Measurements from ENCODE around the gene STK32B. TPM values are rescaled to one million over a fixed set of nuclear protein-coding genes. Genes with fewer than 3 reads are reported as not detected.

The STK32B gene
- total and polyA plus RNA-seq, 2 experiments from 2014 or later = 0.71 to 2.3 TPM

GRCh38 chr4:5376015-5376414 lies 324.7 kb downstream of the STK32B start:
- H3K4me1 Mint-ChIP-seq = no peaks in the 10 kb centered on the region
- Histone ChIP-seq H3K36me3 (ENCODE audit: insufficient read depth) (no peaks in the 10 kb centered on the region; the same call in 1 of the 2 replicates), H3K9me2 (ENCODE audit: insufficient read depth) (no peaks in the 10 kb centered on the region), H3K27ac (ENCODE audit: low read depth) (no peak overlapping the region), H3K79me2 (replicated peaks; ENCODE audit: insufficient read depth) (no peaks in the 10 kb centered on the region), H3K27me3 (ENCODE audit: insufficient read depth) (no peaks in the 10 kb centered on the region), H3K4me1 (ENCODE audit: insufficient read depth) (no peaks in the 10 kb centered on the region), H4K20me1 (replicated peaks; ENCODE audit: insufficient read depth) (no peaks in the 10 kb centered on the region), H3K4me2 (no peak overlapping the region), H2AFZ (no peak overlapping the region), H3K4me3 (no peak overlapping the region), H3F3A (replicated peaks; ENCODE audit: low read depth) (no peaks in the 10 kb centered on the region)
- TF ChIP-seq JUNB (IDR thresholded peaks at IDR 0.05; ENCODE audit: unreplicated experiment) = no peak
- no peak for TF ChIP-seq NANOG (IDR thresholded peaks at IDR 0.05; ENCODE audit: borderline replicate concordance)
- TF ChIP-seq POLR2AphosphoS5 (IDR thresholded peaks at IDR 0.05; ENCODE audit: low read depth) = no peak
- TF ChIP-seq EZH2 (IDR thresholded peaks at IDR 0.05; ENCODE audit: low read depth, unreplicated experiment) = no peak
- no peak for TF ChIP-seq STAT1 (IDR thresholded peaks at IDR 0.05; ENCODE audit: unreplicated experiment)
- no peak for TF ChIP-seq EZH2phosphoT487 (IDR thresholded peaks at IDR 0.05; ENCODE audit: unreplicated experiment)
- TF ChIP-seq CTCF (conservative IDR thresholded peaks at IDR 0.05; ENCODE audit: low read depth in 2 of 2) = no peak
- no peak for TF ChIP-seq CREB1 (CRISPR knock-in tag; IDR thresholded peaks at IDR 0.05; ENCODE audit: low read depth)
- no peak for TF ChIP-seq ZNF462 (CRISPR knock-in tag; IDR thresholded peaks at IDR 0.05)
- TF ChIP-seq ZNF114 (CRISPR knock-in tag; IDR thresholded peaks at IDR 0.05) = no peak
- TF ChIP-seq REST (IDR thresholded peaks at IDR 0.05; ENCODE audit: unreplicated experiment) = no peak
- H3K9me3 Mint-ChIP-seq = peaks cover 12% of the 10 kb centered on the region
- no peak overlapping the region for H3K27ac Mint-ChIP-seq
- DNase-seq (ENCODE audit: low spot score) = no peak
- H3K4me3 Mint-ChIP-seq = no peak overlapping the region
- H3K27me3 Mint-ChIP-seq (ENCODE audit: insufficient read depth, low read depth, poor library complexity) = peaks cover 10% of the 10 kb centered on the region
- H3K36me3 Mint-ChIP-seq (ENCODE audit: low read depth) = no peaks in the 10 kb centered on the region
- ATAC-seq = no peak
